Endothelial cell of umbilical vein (primary cell): ENCODE data around the gene PCLO. TPM values are rescaled to one million over a fixed set of nuclear protein-coding genes. Genes with fewer than 3 reads are reported as not detected.
"Not testable (repeated sequence)": the region's sequence is repeated elsewhere in the genome, so short reads cannot be mapped to it uniquely, and the experiment has no call there.

Source experiments
- BruUV-seq: library from RNA; stranded (reverse); fragments of 400-500 nt; replicated peaks from 2 replicates; lab custom pipeline; 2021; lab: Mats Ljungman, UMichigan
- CTCF ChIA-PET: fragments of 300-600, 350-600 bp; sonication (Branson Sonifier 250); formaldehyde crosslinking; loops from one replicate; lab custom pipeline; 2021; ENCODE audit warnings: antibody characterized with exemption, inconsistent platforms; lab: Charles Lee
- POLR2A ChIA-PET: fragments of 300-600, 350-600 bp; sonication (Branson Sonifier 250); formaldehyde crosslinking; loops from one replicate; lab custom pipeline; 2021; ENCODE audit warnings: antibody characterized with exemption, inconsistent platforms; lab: Charles Lee
- DNase-seq: peaks from one replicate; pipeline ENCODE4 v3.0.0-alpha.2; 2011; ENCODE audit warnings: low read depth, low spot score
- FAIRE-seq: peaks from 2 replicates; lab custom pipeline; 2011; peaks lifted over from hg19 to GRCh38; lab: Jason Lieb, UNC
- H2AFZ ChIP-seq: 2 replicates; pipeline ENCODE4 v1.6.0; 2012; ENCODE audit warnings: low read depth, low read length, control low read depth, inconsistent platforms
- H3K27ac ChIP-seq: 2 replicates; pipeline ENCODE4 v1.5.1; 2011; ENCODE audit warnings: low read depth, mild to moderate bottlenecking, control low read depth, low read length, moderate library complexity; ENCODE audit not compliant: insufficient read depth
- H3K27me3 ChIP-seq, 2 experiments: 2 replicates each; pipeline versions ENCODE4 v1.6.0 to v1.6.1; 2011; ENCODE audit warnings: low read length in 2 of 2, mixed read lengths in 1 of 2; ENCODE audit not compliant: control insufficient read depth in 2 of 2, insufficient read depth in 2 of 2
- H3K36me3 ChIP-seq, 2 experiments: 2 replicates in 1 of 2; 3 replicates in 1 of 2; pipeline ENCODE4 v1.5.1; 2011; ENCODE audit warnings: low read length in 2 of 2, mild to moderate bottlenecking in 1 of 2, moderate library complexity in 1 of 2; ENCODE audit not compliant: control insufficient read depth in 2 of 2, insufficient read depth in 2 of 2; ENCODE audit errors: extremely low read depth in 1 of 2
- H3K4me1 ChIP-seq: 3 replicates; pipeline ENCODE4 v1.5.1; 2011; ENCODE audit warnings: mild to moderate bottlenecking, low read length; ENCODE audit not compliant: control insufficient read depth, insufficient read depth; ENCODE audit errors: extremely low read depth
- H3K4me2 ChIP-seq: 2 replicates; pipeline ENCODE4 v1.6.1; 2011; ENCODE audit warnings: low read length, control low read depth, mixed read lengths; ENCODE audit not compliant: insufficient read depth
- H3K4me3 ChIP-seq, 3 experiments: fragments of 200-600 bp in 1 of 3; sonication (generic), shearing (Covaris generic) in 1 of 3; replicated peaks in 1 of 3; 2 replicates each; pipeline ENCODE4 v1.5.1; 2011 to 2016; ENCODE audit warnings: control low read depth in 3 of 3, low read length in 3 of 3, mild to moderate bottlenecking in 2 of 3, inconsistent platforms in 1 of 3, low read depth in 1 of 3, moderate library complexity in 1 of 3; ENCODE audit not compliant: insufficient read depth in 1 of 3
- H3K79me2 ChIP-seq: 2 replicates; pipeline ENCODE4 v1.6.0; 2012; ENCODE audit warnings: low read length, inconsistent platforms; ENCODE audit not compliant: control insufficient read depth, insufficient read depth
- H3K9ac ChIP-seq: replicated peaks from 2 replicates; pipeline ENCODE3; 2011; ENCODE audit warnings: low read length, control low read depth; ENCODE audit not compliant: insufficient read depth; ENCODE audit errors: extremely low read depth
- H3K9me1 ChIP-seq: replicated peaks from 3 replicates; pipeline ENCODE4 v1.6.0; 2011; ENCODE audit warnings: mild to moderate bottlenecking, low read length; ENCODE audit not compliant: control insufficient read depth, insufficient read depth; ENCODE audit errors: extremely low read depth
- H3K9me3 ChIP-seq: replicated peaks from 2 replicates; pipeline ENCODE4 v1.5.1; 2012; ENCODE audit warnings: low read length, inconsistent platforms; ENCODE audit not compliant: control insufficient read depth, insufficient read depth
- H4K20me1 ChIP-seq: replicated peaks from 2 replicates; pipeline ENCODE3; 2011; ENCODE audit warnings: mild to moderate bottlenecking, low read length; ENCODE audit not compliant: control insufficient read depth, insufficient read depth; ENCODE audit errors: extremely low read depth
- EZH2 ChIP-seq: IDR thresholded peaks from 2 replicates; pipeline ENCODE4 v1.6.1; 2012; ENCODE audit warnings: borderline replicate concordance, low read depth, mild to moderate bottlenecking, moderate library complexity, low read length, inconsistent platforms; ENCODE audit not compliant: severe bottlenecking
- FOS ChIP-seq: IDR thresholded peaks from 2 replicates; pipeline ENCODE4 v1.6.1; 2011; ENCODE audit warnings: mild to moderate bottlenecking, low read length, moderate library complexity, borderline replicate concordance; ENCODE audit not compliant: insufficient read depth
- GATA2 ChIP-seq: IDR thresholded peaks from 2 replicates; pipeline ENCODE4 v1.7.0; 2011; ENCODE audit warnings: low read depth, mild to moderate bottlenecking, moderate library complexity, mixed read lengths, low read length; ENCODE audit not compliant: insufficient read length, insufficient read depth
- JUN ChIP-seq: IDR thresholded peaks from 2 replicates; pipeline ENCODE4 v1.6.1; 2011; ENCODE audit warnings: borderline replicate concordance, low read depth; ENCODE audit not compliant: insufficient read length, insufficient read depth
- MYC ChIP-seq: IDR thresholded peaks from one replicate; pipeline ENCODE4 v1.6.1; 2011; ENCODE audit warnings: mild to moderate bottlenecking, low read depth, low read length
- POLR2A ChIP-seq: IDR thresholded peaks from 2 replicates; pipeline ENCODE4 v1.6.1; 2012; ENCODE audit warnings: low read depth, mild to moderate bottlenecking, control low read depth, low read length
- POLR2AphosphoS5 ChIP-seq: IDR thresholded peaks from 2 replicates; pipeline ENCODE4 v1.6.1; 2012; ENCODE audit warnings: low read depth, mild to moderate bottlenecking, control low read depth, low read length, moderate library complexity; ENCODE audit not compliant: insufficient read depth
- dilution Hi-C: fragments of 300-500 bp; cut with MboI; formaldehyde crosslinking; loops from one replicate; pipeline ENCODE4 v1.15.0; 2019; ENCODE audit warnings: low sequenced_read_pairs; ENCODE audit not compliant: extremely low pct_ligation_motif_present
- intact Hi-C: fragments of 100-400 bp; cut with micrococcal nuclease; formaldehyde crosslinking; loops from one replicate; pipeline ENCODE4 v1.10.0; 2022
- polyA plus RNA-seq, 4 experiments: library from polyadenylated mRNA; depleted of rRNA in 3 of 4; stranded (reverse) in 3 of 4; unstranded in 1 of 4; fragments of >200 nt; gene quantifications; 2 replicates each; pipeline versions ENCODE4 v1.2.1 to v1.2.3, GENCODE V29; 2011 to 2012; ENCODE audit warnings: missing spikeins in 1 of 4
- total RNA-seq: library from RNA; stranded (reverse); gene quantifications from 2 replicates; pipeline ENCODE4 v1.2.3, GENCODE V29; 2021
- TF ChIP-seq, protein P1 (sequence below): IDR thresholded peaks from 2 replicates; pipeline ENCODE4 v1.6.1; 2011; ENCODE audit not compliant: insufficient read depth, insufficient read length
- TF ChIP-seq, protein P2 (sequence below), 2 donors: IDR thresholded peaks; 1 replicate in 1 of 2; 2 replicates in 1 of 2; pipeline ENCODE4 v1.5.1; 2011; ENCODE audit warnings: low read length in 2 of 2, mild to moderate bottlenecking in 2 of 2, moderate library complexity in 2 of 2, control low read depth in 1 of 2, inconsistent platforms in 1 of 2, low read depth in 1 of 2; ENCODE audit not compliant: insufficient read depth in 1 of 2; ENCODE audit errors: extremely low read depth in 1 of 2

PCLO gene
- total and polyA plus RNA-seq, 2 donors (not counting 3 experiments of a cell fraction or from before 2014, with no cell fraction given), result 0.04 to 0.75 TPM

DNA sequence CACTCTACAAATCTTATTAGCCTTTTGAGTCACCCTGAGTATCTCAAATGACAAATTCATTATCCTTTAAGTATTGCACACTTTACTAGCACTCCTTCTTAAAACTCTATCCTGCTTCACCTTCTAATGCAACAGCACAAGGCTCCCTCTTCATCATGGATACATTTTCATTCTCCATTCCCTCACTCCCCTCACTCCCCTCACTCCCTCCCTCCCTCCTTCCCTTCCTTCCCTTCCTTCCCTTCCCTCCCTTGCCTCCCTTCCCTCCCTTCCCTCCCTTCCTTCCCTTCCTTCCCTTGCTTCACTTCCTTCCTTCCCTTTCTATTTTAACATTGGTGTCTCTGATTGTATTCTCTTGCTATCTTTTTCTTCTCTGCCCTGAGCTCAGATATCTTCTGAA lies 130.5 kb downstream of the PCLO start:
- H2AFZ ChIP-seq, result no peak overlapping the region
- no peaks in the 10 kb centered on the region for H3K27me3 ChIP-seq
- no peaks in the 10 kb centered on the region for H3K36me3 ChIP-seq
- H3K9ac ChIP-seq, result no peak overlapping the region
- BruUV-seq, result no TSS peak
- ChIA-PET CTCF (no interaction called here), POLR2A (no interaction called here)
- H3K4me1 ChIP-seq, result no peaks in the 10 kb centered on the region
- H3K9me3 ChIP-seq, result no peaks in the 10 kb centered on the region
- DNase-seq (no peak), FAIRE-seq (no peak)
- dilution Hi-C loops (no loop called here), intact Hi-C loops (no loop called here)
- H3K4me2 ChIP-seq, result no peak overlapping the region
- TF ChIP-seq, protein P1, sequence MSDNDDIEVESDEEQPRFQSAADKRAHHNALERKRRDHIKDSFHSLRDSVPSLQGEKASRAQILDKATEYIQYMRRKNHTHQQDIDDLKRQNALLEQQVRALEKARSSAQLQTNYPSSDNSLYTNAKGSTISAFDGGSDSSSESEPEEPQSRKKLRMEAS, result no peak
- TF ChIP-seq FOS (no peak), MYC (no peak), GATA2 (no peak), POLR2AphosphoS5 (no peak), JUN (no peak), POLR2A (no peak), EZH2 (no peak)
- TF ChIP-seq, protein P2, sequence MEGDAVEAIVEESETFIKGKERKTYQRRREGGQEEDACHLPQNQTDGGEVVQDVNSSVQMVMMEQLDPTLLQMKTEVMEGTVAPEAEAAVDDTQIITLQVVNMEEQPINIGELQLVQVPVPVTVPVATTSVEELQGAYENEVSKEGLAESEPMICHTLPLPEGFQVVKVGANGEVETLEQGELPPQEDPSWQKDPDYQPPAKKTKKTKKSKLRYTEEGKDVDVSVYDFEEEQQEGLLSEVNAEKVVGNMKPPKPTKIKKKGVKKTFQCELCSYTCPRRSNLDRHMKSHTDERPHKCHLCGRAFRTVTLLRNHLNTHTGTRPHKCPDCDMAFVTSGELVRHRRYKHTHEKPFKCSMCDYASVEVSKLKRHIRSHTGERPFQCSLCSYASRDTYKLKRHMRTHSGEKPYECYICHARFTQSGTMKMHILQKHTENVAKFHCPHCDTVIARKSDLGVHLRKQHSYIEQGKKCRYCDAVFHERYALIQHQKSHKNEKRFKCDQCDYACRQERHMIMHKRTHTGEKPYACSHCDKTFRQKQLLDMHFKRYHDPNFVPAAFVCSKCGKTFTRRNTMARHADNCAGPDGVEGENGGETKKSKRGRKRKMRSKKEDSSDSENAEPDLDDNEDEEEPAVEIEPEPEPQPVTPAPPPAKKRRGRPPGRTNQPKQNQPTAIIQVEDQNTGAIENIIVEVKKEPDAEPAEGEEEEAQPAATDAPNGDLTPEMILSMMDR (IDR thresholded peaks at IDR 0.05; ENCODE audit: extremely low read depth in 1 of 2, insufficient read depth in 1 of 2, low read depth in 1 of 2, low read length in 2 of 2), result no peak
- no peaks in the 10 kb centered on the region for H3K9me1 ChIP-seq
- H3K27ac ChIP-seq, result no peak overlapping the region
- H3K79me2 ChIP-seq, result no peaks in the 10 kb centered on the region
- H4K20me1 ChIP-seq, result no peaks in the 10 kb centered on the region
- no peak overlapping the region for H3K4me3 ChIP-seq

DNA sequence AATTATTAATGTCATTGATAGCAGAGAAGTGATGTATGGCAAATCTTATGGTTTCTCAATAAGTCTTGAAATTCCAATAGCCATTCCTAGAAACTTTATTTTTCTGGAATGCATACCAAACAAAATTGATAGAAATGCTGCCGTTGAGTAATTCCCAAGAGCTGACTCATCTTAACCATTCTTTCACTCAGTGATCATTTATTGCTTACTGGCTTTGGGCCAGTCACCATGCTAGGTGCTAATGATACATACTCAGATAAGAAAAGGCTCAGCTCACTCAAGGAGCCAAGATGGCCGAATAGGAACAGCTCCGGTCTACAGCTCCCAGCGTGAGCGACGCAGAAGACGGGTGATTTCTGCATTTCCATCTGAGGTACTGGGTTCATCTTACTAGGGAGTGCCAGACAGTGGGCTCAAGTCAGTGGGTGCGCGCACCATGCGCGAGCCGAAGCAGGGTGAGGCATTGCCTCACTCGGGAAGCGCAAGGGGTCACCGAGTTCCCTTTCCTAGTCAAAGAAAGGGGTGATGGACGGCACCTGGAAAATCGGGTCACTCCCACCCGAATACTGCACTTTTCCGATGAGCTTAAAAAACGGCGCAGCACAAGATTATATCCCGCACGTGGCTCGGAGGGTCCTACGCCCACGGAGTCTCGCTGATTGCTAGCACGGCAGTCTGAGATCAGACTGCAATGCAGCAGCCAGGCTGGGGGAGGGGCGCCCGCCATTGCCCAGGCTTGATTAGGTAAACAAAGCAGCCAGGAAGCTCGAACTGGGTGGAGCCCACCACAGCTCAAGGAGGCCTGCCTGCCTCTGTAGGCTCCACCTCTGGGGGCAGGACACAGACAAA lies 138.6 kb downstream of the PCLO start:
- H3K79me2 ChIP-seq, H3K4me1 ChIP-seq, H3K9me3 ChIP-seq, dilution Hi-C loops, H3K36me3 ChIP-seq, H3K9ac ChIP-seq, H2AFZ ChIP-seq, H3K4me3 ChIP-seq, BruUV-seq, H4K20me1 ChIP-seq, intact Hi-C loops, POLR2A ChIA-PET, CTCF ChIA-PET, FAIRE-seq, H3K27me3 ChIP-seq, H3K27ac ChIP-seq, H3K4me2 ChIP-seq, H3K9me1 ChIP-seq: not testable (repeated sequence)
- DNase-seq, result peak; percentile 2
